PFSK-1 (cell line): ENCODE results near the gene WDR82.

ENCODE experiments used
- POLR2AphosphoS5 ChIP-seq: IDR thresholded peaks from 2 replicates; pipeline ENCODE4 v1.6.1; 2012; ENCODE audit warnings: low read depth, mild to moderate bottlenecking, control low read depth, low read length, moderate library complexity
- SIN3A ChIP-seq: IDR thresholded peaks from 2 replicates; pipeline ENCODE4 v1.6.1; 2012; ENCODE audit warnings: mild to moderate bottlenecking, low read length, moderate library complexity, borderline replicate concordance; ENCODE audit not compliant: insufficient read depth
- TF ChIP-seq, protein P1 (sequence below), 2 experiments: IDR thresholded peaks; 2 replicates each; pipeline versions ENCODE4 v1.6.1 to v1.8.0; 2011 to 2012; ENCODE audit warnings: low read depth in 2 of 2, low read length in 2 of 2, control low read depth in 1 of 2, inconsistent platforms in 1 of 2, mild to moderate bottlenecking in 1 of 2, moderate library complexity in 1 of 2; ENCODE audit not compliant: insufficient read depth in 1 of 2

DNA sequence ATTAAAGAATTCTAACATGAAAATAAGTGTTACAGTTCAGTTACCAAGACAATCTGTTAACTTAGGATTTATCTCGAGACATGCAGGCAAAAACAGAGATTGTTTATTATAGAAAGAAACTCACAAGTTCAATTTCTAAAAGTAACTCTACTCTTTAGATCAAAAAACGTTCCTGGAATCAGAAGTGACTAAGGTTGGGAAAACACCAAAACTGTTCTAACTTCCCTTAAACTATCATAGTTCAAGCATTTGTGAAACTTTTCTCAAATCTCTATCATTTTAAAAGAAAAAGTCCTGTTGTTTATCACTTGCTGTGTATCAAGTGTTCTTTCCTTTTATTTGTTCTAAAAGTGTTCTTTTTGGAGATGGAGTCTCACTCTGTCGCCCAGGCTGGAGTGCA lies 8.7 kb downstream of the WDR82 start:
- TF ChIP-seq POLR2AphosphoS5 (no peak), SIN3A (no peak)
- TF ChIP-seq, protein P1, sequence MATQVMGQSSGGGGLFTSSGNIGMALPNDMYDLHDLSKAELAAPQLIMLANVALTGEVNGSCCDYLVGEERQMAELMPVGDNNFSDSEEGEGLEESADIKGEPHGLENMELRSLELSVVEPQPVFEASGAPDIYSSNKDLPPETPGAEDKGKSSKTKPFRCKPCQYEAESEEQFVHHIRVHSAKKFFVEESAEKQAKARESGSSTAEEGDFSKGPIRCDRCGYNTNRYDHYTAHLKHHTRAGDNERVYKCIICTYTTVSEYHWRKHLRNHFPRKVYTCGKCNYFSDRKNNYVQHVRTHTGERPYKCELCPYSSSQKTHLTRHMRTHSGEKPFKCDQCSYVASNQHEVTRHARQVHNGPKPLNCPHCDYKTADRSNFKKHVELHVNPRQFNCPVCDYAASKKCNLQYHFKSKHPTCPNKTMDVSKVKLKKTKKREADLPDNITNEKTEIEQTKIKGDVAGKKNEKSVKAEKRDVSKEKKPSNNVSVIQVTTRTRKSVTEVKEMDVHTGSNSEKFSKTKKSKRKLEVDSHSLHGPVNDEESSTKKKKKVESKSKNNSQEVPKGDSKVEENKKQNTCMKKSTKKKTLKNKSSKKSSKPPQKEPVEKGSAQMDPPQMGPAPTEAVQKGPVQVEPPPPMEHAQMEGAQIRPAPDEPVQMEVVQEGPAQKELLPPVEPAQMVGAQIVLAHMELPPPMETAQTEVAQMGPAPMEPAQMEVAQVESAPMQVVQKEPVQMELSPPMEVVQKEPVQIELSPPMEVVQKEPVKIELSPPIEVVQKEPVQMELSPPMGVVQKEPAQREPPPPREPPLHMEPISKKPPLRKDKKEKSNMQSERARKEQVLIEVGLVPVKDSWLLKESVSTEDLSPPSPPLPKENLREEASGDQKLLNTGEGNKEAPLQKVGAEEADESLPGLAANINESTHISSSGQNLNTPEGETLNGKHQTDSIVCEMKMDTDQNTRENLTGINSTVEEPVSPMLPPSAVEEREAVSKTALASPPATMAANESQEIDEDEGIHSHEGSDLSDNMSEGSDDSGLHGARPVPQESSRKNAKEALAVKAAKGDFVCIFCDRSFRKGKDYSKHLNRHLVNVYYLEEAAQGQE (IDR thresholded peaks at IDR 0.05; ENCODE audit: insufficient read depth in 1 of 2, low read depth in 2 of 2, low read length in 2 of 2): no peak
